HS-27A (cell line): ENCODE measurements around the gene YOD1.

Experiments
- DNase-seq: peaks from one replicate; pipeline ENCODE4 v3.0.0-alpha.2; 2012; ENCODE audit warnings: low read depth, missing footprints

Gene YOD1

GRCh38 chr1:207006914-207007313, 44.1 kb downstream of the YOD1 start:
- no peak for DNase-seq

- DNase-seq = no peak
Measured at GRCh38 chr1:207006083-207006482, 44.9 kb downstream of the YOD1 start.

GRCh38 chr1:207004931-207005830, 45.8 kb downstream of the YOD1 start:
- no peak for DNase-seq

- DNase-seq = no peak
Measured at GRCh38 chr1:207003210-207003609, 47.8 kb downstream of the YOD1 start.

GRCh38 chr1:207002724-207003146, 48.3 kb downstream of the YOD1 start:
- no peak for DNase-seq

GRCh38 chr1:207001492-207002245, 49.3 kb downstream of the YOD1 start:
- no peak for DNase-seq

- no peak for DNase-seq
Measured at GRCh38 chr1:207000651-207001291, 50.2 kb downstream of the YOD1 start.

- DNase-seq = no peak
Measured at GRCh38 chr1:206998816-206999215, 52.2 kb downstream of the YOD1 start.
